AG10803 (cell line): ENCODE measurements around the gene CLEC16A.
A peak's percentile ranks its signal among the peaks of the same experiment; 100 is the strongest.
"Not testable (repeated sequence)": the region's sequence is repeated elsewhere in the genome, so short reads cannot be mapped to it uniquely, and the experiment has no call there.

Experiments used
- DNase-seq: peaks from one replicate; pipeline ENCODE4 v3.0.0; 2010; ENCODE audit warnings: low read depth
- H3K4me3 ChIP-seq: 2 replicates; pipeline ENCODE4 v1.5.1; 2011; ENCODE audit warnings: mild to moderate bottlenecking, low read length, control low read depth
- CTCF ChIP-seq: conservative IDR thresholded peaks from 2 replicates; pipeline ENCODE4 v1.5.1; 2011; ENCODE audit warnings: mild to moderate bottlenecking, low read length, control low read depth, inconsistent platforms

Gene CLEC16A

DNA sequence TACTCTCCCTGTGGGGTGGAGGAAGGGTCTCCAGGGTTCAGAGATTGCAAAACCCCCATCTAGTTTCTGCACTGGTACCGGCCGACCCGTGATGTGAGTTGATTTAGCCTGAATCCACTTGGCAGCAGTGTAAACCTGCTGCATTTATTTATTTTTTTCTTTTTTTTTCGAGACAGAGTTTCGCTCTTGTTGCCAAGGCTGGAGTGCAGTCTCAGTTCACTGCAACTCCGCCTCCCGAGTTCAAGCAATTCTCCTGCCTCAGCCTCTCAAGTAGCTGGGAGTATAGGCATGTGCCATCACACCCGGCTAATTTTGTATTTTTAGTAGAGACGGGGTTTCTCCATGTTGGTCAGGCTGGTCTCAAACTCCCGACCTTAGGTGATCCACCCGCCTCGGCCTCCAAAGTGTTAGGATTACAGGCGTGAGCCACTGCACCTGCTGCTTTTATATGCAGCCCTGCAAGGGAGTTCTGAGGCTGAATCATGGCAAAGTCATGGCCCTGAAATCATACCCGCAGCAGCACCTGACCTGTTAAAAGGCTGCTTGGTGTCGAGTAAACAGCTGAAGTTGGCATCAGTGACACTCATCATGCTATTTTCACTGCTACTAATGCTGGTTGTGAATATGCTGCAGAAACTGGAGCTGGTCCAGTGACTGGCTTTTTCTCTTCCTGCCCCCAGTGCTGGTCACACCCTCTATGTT is 23.5 kb upstream of the CLEC16A start:
- no peak for TF ChIP-seq CTCF
- no peak overlapping the region for H3K4me3 ChIP-seq
- DNase-seq = no peak

GRCh38 chr16:10921536-10922327 is 22.6 kb upstream of the CLEC16A start:
- DNase-seq = peak; percentile 25
- no peak for TF ChIP-seq CTCF
- H3K4me3 ChIP-seq = no peak overlapping the region

DNA sequence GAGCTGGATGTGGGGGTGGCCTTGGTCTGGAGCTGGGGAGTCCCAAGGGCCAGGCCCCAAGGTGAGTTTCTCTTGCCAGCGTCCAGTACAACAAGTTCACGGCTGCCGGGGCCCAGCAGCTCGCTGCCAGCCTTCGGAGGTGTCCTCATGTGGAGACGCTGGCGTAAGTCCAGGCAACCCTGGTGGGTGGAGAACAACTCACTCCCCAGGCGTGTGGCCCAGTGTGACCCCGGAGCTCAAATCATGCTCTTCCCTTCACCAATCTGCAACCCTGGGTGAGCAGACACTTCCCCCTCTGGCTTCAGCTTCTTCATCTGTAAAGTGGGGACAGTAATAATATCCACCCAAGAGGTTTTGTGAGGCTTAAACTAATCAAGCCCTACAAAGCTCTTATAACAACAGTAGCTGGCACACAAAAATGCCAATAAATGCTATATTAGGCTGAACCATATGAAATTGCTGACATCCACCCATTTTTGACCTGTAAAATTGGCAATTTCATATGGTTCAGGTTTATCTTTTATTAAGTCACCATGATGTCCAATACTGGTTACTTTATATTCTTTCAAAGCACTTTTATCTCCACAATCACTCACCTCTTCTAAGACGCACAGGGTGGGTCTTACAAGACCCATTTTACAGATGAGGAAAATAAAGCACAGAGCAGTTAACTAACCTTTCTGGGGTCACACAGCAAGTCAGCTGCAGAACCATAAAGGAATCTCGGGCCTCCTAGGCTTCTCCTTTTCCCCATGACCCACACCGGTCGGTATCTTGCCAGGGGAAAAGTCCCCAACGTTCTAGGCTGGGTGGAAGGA is 21.8 kb upstream of the CLEC16A start:
- peak; percentile 64 for DNase-seq
- TF ChIP-seq CTCF = no peak

DNA sequence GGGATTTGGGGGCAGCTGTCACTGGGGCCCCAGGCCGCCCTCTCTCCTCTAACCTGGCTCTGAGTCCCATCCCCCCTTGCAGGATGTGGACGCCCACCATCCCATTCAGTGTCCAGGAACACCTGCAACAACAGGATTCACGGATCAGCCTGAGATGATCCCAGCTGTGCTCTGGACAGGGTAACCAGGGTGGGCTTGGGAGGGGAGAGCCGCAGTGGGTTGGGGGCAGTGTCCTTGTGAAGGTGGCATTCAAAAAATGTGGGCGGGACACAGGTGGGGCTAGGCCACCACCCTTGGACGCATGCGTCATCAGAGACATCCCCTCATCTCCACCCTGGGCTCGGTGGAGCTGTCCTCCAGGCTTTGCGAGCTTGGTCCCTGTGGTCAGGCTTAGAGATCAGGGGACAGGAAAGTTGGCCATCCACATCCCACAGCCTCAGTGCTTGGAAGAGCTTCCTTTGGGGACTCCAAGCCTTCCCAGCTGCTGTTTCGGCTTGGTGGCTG is 21.2 kb upstream of the CLEC16A start:
- DNase-seq = no peak
- no peak for TF ChIP-seq CTCF
- no peak overlapping the region for H3K4me3 ChIP-seq

More for the DNA sequence above, 21.8 kb upstream of the CLEC16A start:
- no peak overlapping the region for H3K4me3 ChIP-seq

GRCh38 chr16:10923650-10924214 is 20.6 kb upstream of the CLEC16A start:
- DNase-seq = peak; percentile 47
- H3K4me3 ChIP-seq = no peak overlapping the region
- no peak for TF ChIP-seq CTCF

- H3K4me3 ChIP-seq, DNase-seq: not testable (repeated sequence)
These were observed 19.1 kb upstream of the CLEC16A start for GRCh38 chr16:10925285-10925684.

GRCh38 chr16:10926094-10926493 is 18.3 kb upstream of the CLEC16A start:
- no peak overlapping the region for H3K4me3 ChIP-seq
- TF ChIP-seq CTCF = no peak
- no peak for DNase-seq
